ENCODE data around the gene PSG6. TPM values are rescaled to one million over a fixed set of nuclear protein-coding genes. Genes with fewer than 3 reads are reported as not detected.
A peak's percentile ranks its signal among the peaks of the same experiment; 100 is the strongest.
"Not testable (repeated sequence)": the region's sequence is repeated elsewhere in the genome, so short reads cannot be mapped to it uniquely, and the experiment has no call there.

PSG6 gene
- total and polyA plus RNA-seq, 2 experiments from 2014 or later: not detected

GRCh38 chr19:42919070-42919756, 1.5 kb upstream of the PSG6 start:
- H3K27me3 ChIP-seq; H3K27ac ChIP-seq; H3K36me3 ChIP-seq; DNase-seq (ENCODE audit: low read depth in 1 of 2, low spot score in 1 of 2); H3K4me3 ChIP-seq; H3K4me1 ChIP-seq (ENCODE audit: low read depth); H3K9me3 ChIP-seq (ENCODE audit: low read depth): not testable (repeated sequence)
- peak; percentile 26 for TF ChIP-seq CTCF (IDR thresholded peaks at IDR 0.05; ENCODE audit: low read depth, low read length)

GRCh38 chr19:42918377-42919069, 829 bp upstream of the PSG6 start:
- H3K36me3 ChIP-seq; DNase-seq (ENCODE audit: low read depth in 1 of 2, low spot score in 1 of 2); H3K4me1 ChIP-seq (ENCODE audit: low read depth); H3K9me3 ChIP-seq (ENCODE audit: low read depth); H3K27me3 ChIP-seq; H3K4me3 ChIP-seq; H3K27ac ChIP-seq: not testable (repeated sequence)

GRCh38 chr19:42916931-42917330, 763 bp downstream of the PSG6 start:
- not testable (repeated sequence) for H3K9me3 ChIP-seq (ENCODE audit: low read depth); H3K36me3 ChIP-seq; DNase-seq (ENCODE audit: low read depth in 1 of 2, low spot score in 1 of 2); H3K4me3 ChIP-seq; H3K27ac ChIP-seq; H3K4me1 ChIP-seq (ENCODE audit: low read depth); H3K27me3 ChIP-seq

- not testable (repeated sequence) for H3K4me3 ChIP-seq; H3K36me3 ChIP-seq; DNase-seq (ENCODE audit: low read depth in 1 of 2, low spot score in 1 of 2); H3K27ac ChIP-seq; H3K9me3 ChIP-seq (ENCODE audit: low read depth); H3K27me3 ChIP-seq; H3K4me1 ChIP-seq (ENCODE audit: low read depth)
These were observed 4.2 kb downstream of the PSG6 start for GRCh38 chr19:42913516-42913915.

- DNase-seq (ENCODE audit: low read depth in 1 of 2, low spot score in 1 of 2); H3K4me3 ChIP-seq; H3K9me3 ChIP-seq (ENCODE audit: low read depth); H3K4me1 ChIP-seq (ENCODE audit: low read depth); H3K27me3 ChIP-seq; H3K36me3 ChIP-seq; H3K27ac ChIP-seq: not testable (repeated sequence)
These were observed 4.8 kb downstream of the PSG6 start for GRCh38 chr19:42912941-42913340.

- not testable (repeated sequence) for DNase-seq (ENCODE audit: low read depth in 1 of 2, low spot score in 1 of 2); H3K4me3 ChIP-seq; H3K9me3 ChIP-seq (ENCODE audit: low read depth); H3K27ac ChIP-seq; H3K27me3 ChIP-seq; H3K4me1 ChIP-seq (ENCODE audit: low read depth); H3K36me3 ChIP-seq
These were observed 6.0 kb downstream of the PSG6 start for GRCh38 chr19:42911731-42912130.

- not testable (repeated sequence) for H3K9me3 ChIP-seq (ENCODE audit: low read depth); H3K36me3 ChIP-seq; H3K4me1 ChIP-seq (ENCODE audit: low read depth); DNase-seq (ENCODE audit: low read depth in 1 of 2, low spot score in 1 of 2); H3K27ac ChIP-seq; H3K27me3 ChIP-seq; H3K4me3 ChIP-seq
These were observed 11.5 kb downstream of the PSG6 start for GRCh38 chr19:42906162-42906561.

GRCh38 chr19:42900561-42900960, 17.1 kb downstream of the PSG6 start:
- H3K36me3 ChIP-seq; H3K27ac ChIP-seq; H3K9me3 ChIP-seq (ENCODE audit: low read depth); H3K27me3 ChIP-seq; H3K4me1 ChIP-seq (ENCODE audit: low read depth); DNase-seq (ENCODE audit: low read depth in 1 of 2, low spot score in 1 of 2); H3K4me3 ChIP-seq: not testable (repeated sequence)

- not testable (repeated sequence) for H3K27me3 ChIP-seq; H3K4me3 ChIP-seq; H3K36me3 ChIP-seq; DNase-seq (ENCODE audit: low read depth in 1 of 2, low spot score in 1 of 2); H3K4me1 ChIP-seq (ENCODE audit: low read depth); H3K9me3 ChIP-seq (ENCODE audit: low read depth); H3K27ac ChIP-seq
These were observed 18.0 kb downstream of the PSG6 start for GRCh38 chr19:42899674-42900073.

GRCh38 chr19:42899110-42899509, 18.6 kb downstream of the PSG6 start:
- not testable (repeated sequence) for H3K4me1 ChIP-seq (ENCODE audit: low read depth); H3K4me3 ChIP-seq; DNase-seq (ENCODE audit: low read depth in 1 of 2, low spot score in 1 of 2); H3K36me3 ChIP-seq; H3K27me3 ChIP-seq; H3K9me3 ChIP-seq (ENCODE audit: low read depth); H3K27ac ChIP-seq

GRCh38 chr19:42898656-42899055, 19.0 kb downstream of the PSG6 start:
- H3K27me3 ChIP-seq; H3K36me3 ChIP-seq; H3K4me3 ChIP-seq; H3K9me3 ChIP-seq (ENCODE audit: low read depth); H3K4me1 ChIP-seq (ENCODE audit: low read depth); H3K27ac ChIP-seq; DNase-seq (ENCODE audit: low read depth in 1 of 2, low spot score in 1 of 2): not testable (repeated sequence)

- not testable (repeated sequence) for H3K4me1 ChIP-seq (ENCODE audit: low read depth); H3K27me3 ChIP-seq; H3K4me3 ChIP-seq; H3K27ac ChIP-seq; H3K36me3 ChIP-seq; H3K9me3 ChIP-seq (ENCODE audit: low read depth); DNase-seq (ENCODE audit: low read depth in 1 of 2, low spot score in 1 of 2)
These were observed 20.0 kb downstream of the PSG6 start for GRCh38 chr19:42897729-42898128.

- H3K4me3 ChIP-seq; H3K27ac ChIP-seq; H3K4me1 ChIP-seq (ENCODE audit: low read depth); H3K9me3 ChIP-seq (ENCODE audit: low read depth); DNase-seq (ENCODE audit: low read depth in 1 of 2, low spot score in 1 of 2); H3K27me3 ChIP-seq; H3K36me3 ChIP-seq: not testable (repeated sequence)
These were observed 27.2 kb downstream of the PSG6 start for GRCh38 chr19:42890446-42890845.

Measured in cardiac muscle cell (in vitro differentiated cells and primary cell).